Activated naive CD4-positive, alpha-beta T cell treated with anti-CD3 and anti-CD28 coated beads for 36 hours (primary cell): ENCODE data around the gene SLC25A26. TPM values are rescaled to one million over a fixed set of nuclear protein-coding genes. Genes with fewer than 3 reads are reported as not detected.

Source experiments
- CTCF ChIA-PET: fragments of 350-600 bp; sonication (Branson Sonifier 250); formaldehyde crosslinking; loops from one replicate; lab custom pipeline; 2021; ENCODE audit warnings: antibody characterized with exemption; lab: Charles Lee
- DNase-seq: peaks from one replicate; pipeline ENCODE4 v3.0.0-alpha.2; 2020
- H3K27ac Mint-ChIP-seq: one replicate; pipeline ENCODE4 v1.8.0; 2021; ENCODE audit warnings: mild to moderate bottlenecking, mixed read lengths
- H3K27me3 Mint-ChIP-seq: one replicate; pipeline ENCODE4 v1.8.0; 2021; ENCODE audit warnings: low read depth, mixed read lengths
- H3K36me3 Mint-ChIP-seq: one replicate; pipeline ENCODE4 v1.8.0; 2021; ENCODE audit warnings: low read depth, mixed read lengths
- H3K4me1 Mint-ChIP-seq: one replicate; pipeline ENCODE4 v1.8.0; 2021; ENCODE audit warnings: low read depth, mixed read lengths
- H3K4me3 Mint-ChIP-seq: one replicate; pipeline ENCODE4 v1.8.0; 2021; ENCODE audit warnings: mild to moderate bottlenecking, moderate library complexity, mixed read lengths
- H3K9me3 Mint-ChIP-seq: one replicate; pipeline ENCODE4 v1.8.0; 2021; ENCODE audit warnings: mixed read lengths
- intact Hi-C: fragments of 100-400 bp; cut with micrococcal nuclease; formaldehyde crosslinking; loops from one replicate; pipeline ENCODE4 v1.15.1; 2023
- total RNA-seq, 2 experiments: library from RNA; stranded (reverse); gene quantifications; one replicate each; pipeline ENCODE4 v1.2.3, GENCODE V29; 2021

Gene SLC25A26
- total RNA-seq, 2 experiments from 2014 or later, result 25.3 to 26.3 TPM

DNA sequence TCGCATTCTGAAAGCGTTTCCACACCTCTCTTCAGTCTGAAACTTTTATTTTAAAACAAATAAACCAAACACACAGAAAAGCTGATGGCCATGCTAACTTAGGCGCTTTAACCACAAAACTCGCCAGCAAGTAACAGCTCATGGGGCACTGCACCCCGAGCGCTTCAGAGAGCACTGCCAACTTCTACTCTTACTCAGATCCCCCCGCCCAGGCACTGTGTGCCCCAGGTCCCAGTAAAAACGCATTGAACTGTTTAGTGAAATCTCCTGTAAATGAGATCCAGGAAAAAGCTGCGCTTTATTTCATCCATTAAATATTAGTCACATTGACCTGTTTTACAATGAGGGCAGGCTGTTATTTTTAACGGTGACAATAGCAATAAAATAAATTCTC is 180.4 kb downstream of the SLC25A26 start:
- H3K36me3 Mint-ChIP-seq, result peaks cover 16% of the 10 kb centered on the region
- no peak for DNase-seq
- no peaks in the 10 kb centered on the region for H3K27me3 Mint-ChIP-seq
- H3K9me3 Mint-ChIP-seq, result no peaks in the 10 kb centered on the region
- no peak overlapping the region for H3K27ac Mint-ChIP-seq
- intact Hi-C loops, result no loop called here
- no peaks in the 10 kb centered on the region for H3K4me1 Mint-ChIP-seq
- CTCF ChIA-PET, result interaction anchor here (0.8 kb wide), 1 partner anchor 89 kb away, joined by 3 read pairs; no protein-coding TSS in a partner anchor
- no peak overlapping the region for H3K4me3 Mint-ChIP-seq

DNA sequence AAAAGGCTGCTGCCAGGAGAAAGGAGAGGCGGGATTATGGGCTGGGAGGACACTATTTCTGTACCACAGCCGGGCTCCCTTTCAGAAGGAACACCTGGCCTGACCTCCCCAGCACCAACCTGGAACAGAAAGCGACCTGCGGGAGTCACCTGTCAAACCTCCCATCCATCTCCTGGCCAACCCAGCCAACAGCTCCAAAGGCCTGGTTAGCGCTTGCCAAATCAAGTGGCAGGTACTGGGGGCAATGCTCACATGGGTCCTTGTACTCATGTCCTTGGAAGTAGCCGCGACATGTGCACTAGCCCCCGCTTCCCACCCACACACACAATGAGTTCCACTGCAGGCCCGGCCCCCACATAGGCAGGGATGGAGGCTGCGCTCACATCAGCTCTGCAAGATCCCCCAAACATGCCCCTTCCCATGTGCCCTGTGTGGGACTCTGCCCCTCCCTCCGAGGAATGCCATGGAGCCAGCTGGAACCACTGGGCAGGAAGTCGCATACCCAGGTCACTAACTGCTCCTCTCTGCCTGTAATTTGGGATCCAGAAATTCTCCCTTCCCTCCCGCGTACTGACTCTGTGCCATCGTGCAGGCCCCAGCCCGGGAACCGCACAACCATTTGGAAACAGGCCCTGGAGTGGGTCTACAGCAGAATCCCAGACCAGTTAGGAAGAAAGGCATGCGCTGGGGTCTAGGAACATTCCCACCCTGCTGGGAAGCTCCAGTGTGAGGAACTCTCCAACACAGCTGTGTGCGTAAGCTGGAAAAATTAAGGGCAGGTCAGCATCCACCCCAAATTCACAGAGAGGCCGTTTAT is 181.1 kb downstream of the SLC25A26 start:
- Mint-ChIP-seq H3K27ac (no peak overlapping the region), H3K27me3 (no peaks in the 10 kb centered on the region), H3K4me1 (no peaks in the 10 kb centered on the region), H3K36me3 (peaks cover 16% of the 10 kb centered on the region), H3K4me3 (no peak overlapping the region), H3K9me3 (no peaks in the 10 kb centered on the region)
- intact Hi-C loops, result no loop called here
- CTCF ChIA-PET, result interaction anchor here (0.8 kb wide), 1 partner anchor 88 kb away, joined by 3 read pairs; no protein-coding TSS in a partner anchor
- no peak for DNase-seq

DNA sequence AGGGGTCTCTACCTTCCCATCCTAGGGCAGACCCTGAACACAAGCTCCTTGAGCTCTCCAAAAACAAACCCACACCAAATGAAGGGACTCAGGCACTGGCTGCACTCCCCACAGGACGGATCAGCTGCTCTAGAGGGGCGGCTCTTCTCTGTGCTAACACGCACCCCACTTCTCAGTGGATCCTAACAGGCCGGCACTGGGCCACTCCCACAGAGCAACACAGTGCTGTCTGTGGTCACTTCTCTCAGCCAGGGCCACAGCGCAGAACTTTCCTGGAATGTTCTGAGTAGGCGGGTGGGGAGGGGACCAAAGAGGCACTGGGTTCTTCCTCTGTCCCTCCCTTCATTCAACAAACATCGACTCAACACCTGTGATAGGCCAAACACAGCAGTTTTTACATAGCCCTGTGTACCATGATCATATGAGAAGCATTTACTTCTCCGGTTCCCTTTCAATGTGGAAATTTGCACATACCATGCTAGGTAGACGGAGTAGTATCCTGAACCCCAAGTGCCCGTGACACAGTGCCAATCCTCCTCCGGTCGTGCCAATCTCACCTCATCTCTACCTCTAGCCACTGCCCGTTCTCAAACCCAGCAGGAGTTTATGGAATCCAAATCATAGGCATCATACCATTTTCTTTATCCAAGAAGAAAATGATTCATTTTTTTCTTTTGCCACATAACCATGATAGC is 181.9 kb downstream of the SLC25A26 start:
- no peaks in the 10 kb centered on the region for H3K4me1 Mint-ChIP-seq
- CTCF ChIA-PET, result no interaction called here
- no peak overlapping the region for H3K4me3 Mint-ChIP-seq
- no peaks in the 10 kb centered on the region for H3K9me3 Mint-ChIP-seq
- DNase-seq, result no peak
- intact Hi-C loops, result no loop called here
- H3K27me3 Mint-ChIP-seq, result no peaks in the 10 kb centered on the region
- no peak overlapping the region for H3K27ac Mint-ChIP-seq
- H3K36me3 Mint-ChIP-seq, result peaks cover 16% of the 10 kb centered on the region

DNA sequence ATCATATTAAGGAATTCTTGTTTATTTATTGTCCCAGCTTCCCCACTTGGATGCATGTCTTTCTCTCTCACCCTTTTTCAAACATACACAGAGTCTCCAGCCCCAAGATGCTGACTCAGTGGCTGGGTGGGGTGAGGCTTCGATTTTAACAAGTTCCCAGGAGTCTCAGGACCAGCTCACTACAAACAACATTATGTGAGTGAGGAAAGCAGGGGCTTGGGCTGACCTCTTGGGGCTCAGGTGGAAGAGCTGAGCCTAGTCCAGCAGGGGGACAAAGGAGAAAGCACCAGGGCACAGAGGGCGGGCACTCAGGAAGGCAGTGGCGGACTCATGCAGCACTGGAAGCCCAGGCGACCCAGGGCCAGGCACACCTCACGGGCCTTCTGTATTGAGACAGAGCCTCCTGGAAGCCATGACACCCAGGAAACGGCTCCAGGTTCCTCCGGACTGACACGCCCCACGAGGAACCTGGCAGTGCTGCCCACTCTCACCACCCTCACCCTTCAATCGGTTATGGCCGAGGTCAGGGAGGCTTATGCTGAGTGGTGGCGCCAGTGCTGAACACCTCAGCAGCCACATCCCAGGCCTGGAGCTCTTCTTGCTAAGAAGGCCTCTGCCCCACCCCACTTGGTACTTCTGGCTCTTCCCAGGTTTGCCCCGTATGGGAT is 182.7 kb downstream of the SLC25A26 start:
- intact Hi-C loops, result no loop called here
- H3K36me3 Mint-ChIP-seq, result peaks cover 15% of the 10 kb centered on the region

DNA sequence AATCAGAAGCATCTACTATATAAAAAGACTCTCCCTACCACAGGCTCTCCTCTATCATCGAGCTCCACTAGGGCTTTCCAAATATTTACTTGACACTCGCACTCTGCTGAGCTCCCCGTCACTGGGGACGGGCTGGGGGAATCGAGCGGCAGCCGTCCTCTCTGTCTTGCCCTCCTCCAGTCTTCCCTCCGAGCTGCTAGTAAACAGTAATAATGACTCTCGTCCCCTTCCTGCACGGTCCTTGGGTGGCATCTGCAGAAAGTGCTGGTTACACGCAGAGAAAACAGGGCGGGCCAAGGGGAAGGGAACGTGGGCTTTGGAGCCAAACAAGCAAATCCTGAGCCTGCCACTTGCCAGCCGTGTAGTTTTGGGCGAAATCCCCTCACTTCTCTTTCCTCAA is 183.4 kb downstream of the SLC25A26 start:
- Mint-ChIP-seq H3K9me3 (no peaks in the 10 kb centered on the region), H3K4me1 (peaks cover 3% of the 10 kb centered on the region), H3K27ac (peak overlapping the region; percentile 54), H3K4me3 (no peak overlapping the region), H3K36me3 (peaks cover 13% of the 10 kb centered on the region), H3K27me3 (no peaks in the 10 kb centered on the region)
- no peak for DNase-seq
- CTCF ChIA-PET, result interaction anchor here (0.9 to 1.2 kb wide), 2 partner anchors 271 to 290 kb away, joined by 3 read pairs; no protein-coding TSS in a partner anchor
- intact Hi-C loops, result no loop called here

More for the DNA sequence above, 182.7 kb downstream of the SLC25A26 start:
- Mint-ChIP-seq H3K4me1 (peaks cover 3% of the 10 kb centered on the region), H3K4me3 (no peak overlapping the region), H3K27ac (no peak overlapping the region), H3K9me3 (no peaks in the 10 kb centered on the region), H3K27me3 (no peaks in the 10 kb centered on the region)
- DNase-seq, result no peak
- CTCF ChIA-PET, result no interaction called here

DNA sequence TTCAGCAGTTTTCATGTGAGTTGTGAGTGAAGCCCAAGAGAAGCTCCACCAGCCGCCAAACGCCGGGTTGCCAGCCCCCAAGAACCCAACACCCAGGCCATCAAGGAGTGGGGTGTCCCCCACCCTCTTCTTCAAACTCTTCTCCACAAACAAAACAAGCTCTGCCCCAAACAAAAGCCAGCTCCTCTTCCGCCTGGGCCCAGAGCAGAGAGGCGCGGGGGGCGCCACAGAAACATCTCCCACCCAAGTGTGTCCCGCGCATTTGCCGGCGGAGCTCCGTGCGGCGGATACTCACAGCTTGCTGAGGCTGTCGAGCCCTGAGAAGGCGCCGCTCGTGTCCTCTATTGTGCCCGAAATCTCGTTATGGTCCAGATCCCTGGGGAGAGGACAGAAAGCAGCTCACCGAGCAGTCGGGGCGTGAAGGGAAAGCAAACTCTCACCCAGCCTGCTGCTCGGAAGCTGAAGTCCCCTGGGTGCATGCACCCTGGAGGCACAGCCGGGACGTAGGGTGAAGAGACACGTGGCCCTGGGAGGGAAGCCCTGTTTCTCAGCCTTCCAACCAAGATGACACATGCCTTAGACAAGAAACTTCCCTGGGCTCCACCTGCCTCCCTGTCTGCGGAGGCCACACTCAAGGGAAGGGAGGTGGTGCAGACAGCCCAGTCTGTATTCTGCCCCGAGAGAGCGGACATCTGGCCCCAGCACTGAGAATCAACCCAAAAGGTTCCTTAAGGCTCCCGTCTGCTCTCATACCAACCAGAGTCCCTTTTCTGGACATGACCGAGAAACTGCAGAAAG is 184.3 kb downstream of the SLC25A26 start:
- no peak for DNase-seq
- intact Hi-C loops, result no loop called here
- Mint-ChIP-seq H3K36me3 (peaks cover 13% of the 10 kb centered on the region), H3K4me3 (no peak overlapping the region), H3K27ac (no peak overlapping the region), H3K9me3 (no peaks in the 10 kb centered on the region), H3K4me1 (peaks cover 3% of the 10 kb centered on the region), H3K27me3 (no peaks in the 10 kb centered on the region)
- CTCF ChIA-PET, result interaction anchor here (0.9 to 1.4 kb wide), 3 partner anchors 150 to 289 kb away, joined by 3 read pairs; no protein-coding TSS in a partner anchor

DNA sequence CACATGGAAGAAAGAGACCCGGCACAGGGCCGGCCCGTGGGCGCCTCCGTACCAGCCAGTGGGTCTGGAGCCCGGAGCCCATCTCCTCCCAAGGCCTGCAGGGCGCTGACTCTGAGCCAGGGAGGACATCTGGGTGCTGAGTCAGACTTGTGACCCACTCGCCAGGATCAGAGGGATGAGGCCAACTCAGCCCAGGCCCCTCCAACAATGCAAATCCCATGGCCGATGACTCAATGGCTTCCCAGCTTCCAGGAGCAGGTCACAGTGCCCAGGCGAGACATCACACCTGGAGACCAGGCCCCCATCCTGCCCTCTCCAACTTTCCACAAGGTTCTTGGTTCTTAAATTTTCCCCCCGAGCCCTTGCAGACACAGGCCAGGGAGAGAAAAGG is 184.9 kb downstream of the SLC25A26 start:
- Mint-ChIP-seq H3K27ac (no peak overlapping the region), H3K27me3 (no peaks in the 10 kb centered on the region), H3K4me3 (no peak overlapping the region), H3K4me1 (peaks cover 3% of the 10 kb centered on the region), H3K9me3 (no peaks in the 10 kb centered on the region), H3K36me3 (peaks cover 13% of the 10 kb centered on the region)
- DNase-seq, result no peak
- intact Hi-C loops, result no loop called here
- CTCF ChIA-PET, result interaction anchor here (1.2 to 1.4 kb wide), 2 partner anchors 151 to 289 kb away, joined by 3 read pairs; no protein-coding TSS in a partner anchor

DNA sequence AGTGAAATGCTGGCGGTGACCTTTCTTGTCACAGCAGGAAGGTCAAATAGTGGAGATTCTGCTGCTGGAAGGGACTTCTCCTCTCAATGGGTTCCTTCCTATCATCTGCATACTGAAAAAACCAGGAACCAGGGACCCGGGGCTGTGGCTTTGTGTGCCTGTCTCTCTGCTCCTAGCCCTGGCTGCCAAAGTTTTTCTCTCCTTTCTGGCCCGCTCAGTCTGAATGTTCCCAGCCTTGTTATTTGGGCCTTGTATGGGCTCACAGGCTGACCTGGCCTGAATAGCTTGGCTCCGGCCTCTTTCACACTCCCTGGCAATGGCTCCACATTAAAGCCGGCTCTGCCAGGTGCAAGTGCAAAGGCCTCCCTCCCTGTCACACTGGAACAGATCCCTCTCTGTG is 185.4 kb downstream of the SLC25A26 start:
- CTCF ChIA-PET, result interaction anchor here (1.4 to 5.1 kb wide), 3 partner anchors 151 to 409 kb away, joined by 3 to 21 read pairs (median 4); no protein-coding TSS in a partner anchor
- no peak for DNase-seq
- H3K4me3 Mint-ChIP-seq, result no peak overlapping the region
- peaks cover 3% of the 10 kb centered on the region for H3K4me1 Mint-ChIP-seq
- intact Hi-C loops, result no loop called here
- H3K36me3 Mint-ChIP-seq, result peaks cover 13% of the 10 kb centered on the region
- no peaks in the 10 kb centered on the region for H3K27me3 Mint-ChIP-seq
- H3K9me3 Mint-ChIP-seq, result no peaks in the 10 kb centered on the region
- no peak overlapping the region for H3K27ac Mint-ChIP-seq

DNA sequence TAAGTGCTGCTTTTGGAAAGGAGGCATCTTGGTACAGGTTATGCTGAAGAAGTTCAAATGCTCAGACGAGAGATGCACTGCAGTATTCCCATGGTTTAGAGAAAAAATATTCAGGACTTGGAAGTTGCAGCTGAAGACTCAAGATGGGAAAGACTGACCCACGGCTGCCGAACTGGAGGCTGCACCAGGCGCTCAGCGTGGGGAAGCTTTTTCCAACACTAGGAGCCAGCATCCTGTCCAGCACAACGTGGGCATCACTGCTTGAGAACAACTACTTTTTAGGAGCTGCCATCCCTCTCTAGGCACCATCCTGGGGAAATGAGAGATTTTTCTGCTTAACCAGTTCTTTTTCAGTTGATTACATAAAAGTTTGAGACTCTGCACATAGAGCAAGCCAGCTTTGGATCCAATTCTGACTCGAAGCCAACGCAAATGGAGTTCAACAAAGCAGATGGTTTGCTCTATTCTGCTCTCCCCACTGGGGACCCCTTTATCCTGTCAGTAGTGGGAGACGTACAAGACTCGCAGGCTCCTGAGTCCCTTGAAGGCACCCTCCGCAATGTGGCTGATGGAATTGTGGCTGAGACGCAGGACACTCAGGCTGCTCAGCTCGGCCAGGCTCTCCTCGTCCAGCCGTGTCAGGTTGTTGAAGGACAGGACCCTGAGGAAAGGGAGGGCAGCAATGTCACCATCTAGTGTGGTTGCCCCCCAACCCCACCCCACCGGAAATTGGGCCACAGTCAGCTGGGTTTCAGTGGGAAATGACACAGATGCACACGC is 186.2 kb downstream of the SLC25A26 start:
- CTCF ChIA-PET, result interaction anchor here (0.6 to 5.1 kb wide), 37 partner anchors 9 to 418 kb away, joined by 3 to 21 read pairs (median 4); no protein-coding TSS in a partner anchor
- DNase-seq, result no peak
- Mint-ChIP-seq H3K9me3 (no peaks in the 10 kb centered on the region), H3K27ac (no peak overlapping the region), H3K4me3 (no peak overlapping the region), H3K27me3 (no peaks in the 10 kb centered on the region), H3K36me3 (peaks cover 11% of the 10 kb centered on the region), H3K4me1 (peaks cover 3% of the 10 kb centered on the region)
- intact Hi-C loops, result loop anchor here (1.0 kb wide), 2 partner anchors 94 to 409 kb away; partner anchors contain the start of gene LRIG1

DNA sequence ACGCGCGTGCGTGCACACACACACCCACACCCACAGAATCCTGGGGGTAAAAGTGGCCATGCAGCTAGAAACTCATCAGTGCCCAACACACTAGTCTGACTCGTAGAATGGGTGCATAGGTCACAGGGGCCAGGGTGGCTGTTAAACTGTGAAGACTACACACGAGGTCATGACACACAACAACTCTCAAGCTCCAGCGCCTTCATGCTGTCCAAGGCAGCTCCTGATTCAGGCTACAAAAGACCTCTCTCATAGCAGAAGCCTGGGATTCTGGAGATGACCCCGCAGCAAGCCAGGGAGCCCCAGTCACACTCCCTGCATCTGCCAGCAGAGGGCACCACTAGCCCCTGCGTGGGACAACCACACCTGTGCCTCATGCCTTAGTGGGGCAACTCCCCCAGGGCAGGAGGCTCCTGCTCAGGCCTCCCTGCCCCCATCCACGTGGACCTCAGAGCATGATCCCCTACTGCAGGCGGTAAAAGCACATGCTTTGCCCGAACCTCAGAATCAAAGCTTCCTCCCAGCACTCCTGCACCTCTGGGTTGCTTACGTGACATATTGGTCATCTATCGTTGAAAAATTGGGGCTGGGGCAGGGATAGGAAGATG is 186.9 kb downstream of the SLC25A26 start:
- peaks cover 3% of the 10 kb centered on the region for H3K4me1 Mint-ChIP-seq
- no peaks in the 10 kb centered on the region for H3K27me3 Mint-ChIP-seq
- peaks cover 12% of the 10 kb centered on the region for H3K36me3 Mint-ChIP-seq
- peak; percentile 81 for DNase-seq
- intact Hi-C loops, result loop anchor here (1.0 kb wide), 3 partner anchors 94 to 409 kb away; partner anchors contain the start of gene LRIG1
- no peak overlapping the region for H3K4me3 Mint-ChIP-seq
- no peak overlapping the region for H3K27ac Mint-ChIP-seq
- CTCF ChIA-PET, result interaction anchor here (0.6 to 5.1 kb wide), 44 partner anchors 9 to 417 kb away, joined by 3 to 21 read pairs (median 4); no protein-coding TSS in a partner anchor
- no peaks in the 10 kb centered on the region for H3K9me3 Mint-ChIP-seq
